HepG2 (cell line): Measurements from ENCODE around the gene ZNF584. TPM values are rescaled to one million over a fixed set of nuclear protein-coding genes. Genes with fewer than 3 reads are reported as not detected.

Experiments
- ATF3 ChIP-seq: sonication (generic); formaldehyde crosslinking; IDR thresholded peaks from 2 replicates; pipeline ENCODE4 v1.4.0; 2020; ENCODE audit warnings: missing genetic modification reagents
- ELF3 ChIP-seq: IDR thresholded peaks from 2 replicates; pipeline ENCODE4 v1.6.1; 2016; ENCODE audit warnings: missing genetic modification reagents, missing compliant biosample characterization
- GPBP1L1 ChIP-seq: sonication (generic); formaldehyde crosslinking; IDR thresholded peaks from 2 replicates; pipeline ENCODE4 v1.5.0; 2020; ENCODE audit warnings: mild to moderate bottlenecking, missing genetic modification reagents
- MED1 ChIP-seq: sonication (generic); formaldehyde crosslinking; IDR thresholded peaks from 2 replicates; pipeline ENCODE4 v1.4.0; 2020; ENCODE audit warnings: missing genetic modification reagents
- MZF1 ChIP-seq: sonication (generic); formaldehyde crosslinking; IDR thresholded peaks from 2 replicates; pipeline ENCODE4 v1.8.1; 2023; ENCODE audit warnings: mild to moderate bottlenecking, missing genetic modification reagents, borderline replicate concordance
- RARG ChIP-seq: sonication (generic); formaldehyde crosslinking; IDR thresholded peaks from 2 replicates; pipeline ENCODE4 v1.4.0; 2020; ENCODE audit warnings: low read depth, mild to moderate bottlenecking, missing genetic modification reagents
- RERE ChIP-seq: IDR thresholded peaks from 2 replicates; pipeline ENCODE4 v1.6.1; 2016; ENCODE audit warnings: low read depth, missing genetic modification reagents, missing compliant biosample characterization
- SNAPC4 ChIP-seq: sonication (generic); formaldehyde crosslinking; IDR thresholded peaks from 2 replicates; pipeline ENCODE4 v1.4.0; 2020; ENCODE audit warnings: mild to moderate bottlenecking, missing genetic modification reagents
- TOE1 ChIP-seq: sonication (generic); formaldehyde crosslinking; IDR thresholded peaks from 2 replicates; pipeline ENCODE4 v1.4.0; 2020; ENCODE audit warnings: mild to moderate bottlenecking, missing genetic modification reagents
- ZBED4 ChIP-seq: sonication (generic); formaldehyde crosslinking; IDR thresholded peaks from 2 replicates; pipeline ENCODE4 v1.4.0; 2020; ENCODE audit warnings: missing genetic modification reagents, borderline replicate concordance
- polyA plus RNA-seq, 8 experiments: library from polyadenylated mRNA; depleted of rRNA in 3 of 8; stranded (reverse) in 7 of 8; unstranded in 1 of 8; fragments of >200 nt; fragmentation: Illumina TruSeq in 4 of 8; extraction: Trizol in 4 of 8; gene quantifications; 2 replicates each; pipeline versions ENCODE4 v1.2.1 to v1.2.3, GENCODE V29; 2011 to 2016; ENCODE audit warnings: low read depth in 4 of 8, missing spikeins in 1 of 8, mixed read lengths in 1 of 8; ENCODE audit not compliant: insufficient read depth in 1 of 8
- total RNA-seq, 5 experiments: library from RNA; depleted of rRNA; stranded (reverse); fragments of >200 nt; fragmentation: Illumina TruSeq; extraction: Trizol; gene quantifications; 2 replicates each; pipeline ENCODE4 v1.2.3, GENCODE V29; 2016; ENCODE audit warnings: low read depth in 1 of 5

Gene ZNF584
- total and polyA plus RNA-seq, 2 of the 13 experiments (the other 11 are each of a cell fraction or from before 2014, with no cell fraction given): 2.4 to 7.0 TPM

GRCh38 chr19:58407658-58408151 lies 744 bp upstream of the ZNF584 start (continued):
- TF ChIP-seq GPBP1L1 (CRISPR knock-in tag): no peak
- TF ChIP-seq ELF3: 0 out of 2 replicates have a peak, but pooled peaks have one; percentile 11
- TF ChIP-seq RERE (CRISPR knock-in tag): no peak
- TF ChIP-seq MED1 (CRISPR knock-in tag): peak; percentile 3; the same call in 1 of the 2 replicates
- TF ChIP-seq ATF3: no peak
- TF ChIP-seq MZF1 (CRISPR knock-in tag): no peak
- TF ChIP-seq SNAPC4 (CRISPR knock-in tag): no peak
- no peak for TF ChIP-seq RARG (CRISPR knock-in tag)
- TF ChIP-seq TOE1 (CRISPR knock-in tag): no peak
- 0 out of 2 replicates have a peak, but pooled peaks have one; percentile 39 for TF ChIP-seq ZBED4 (CRISPR knock-in tag)
